Keratinocyte (primary cell): ENCODE measurements around the gene CCDC12.

Experiments
- CTCF ChIP-seq, 3 experiments: IDR thresholded peaks in 1 of 3; conservative IDR thresholded peaks in 1 of 3; optimal IDR thresholded peaks in 1 of 3; 2 replicates in 2 of 3; 3 replicates in 1 of 3; pipeline versions ENCODE3 to v1.5.1; 2011; ENCODE audit warnings: low read length in 3 of 3, mild to moderate bottlenecking in 3 of 3, moderate library complexity in 2 of 3, control low read depth in 1 of 3, inconsistent platforms in 1 of 3; ENCODE audit not compliant: insufficient read depth in 2 of 3; ENCODE audit errors: extremely low read depth in 1 of 3
- EZH2 ChIP-seq: IDR thresholded peaks from one replicate; pipeline ENCODE4 v1.6.1; 2012; ENCODE audit warnings: inconsistent platforms, mild to moderate bottlenecking, low read length, moderate library complexity

GRCh38 chr3:46968783-46969428 lies 7.6 kb downstream of the CCDC12 start:
- TF ChIP-seq CTCF (optimal IDR thresholded peaks at IDR 0.05 in 1 of 3, IDR thresholded peaks at IDR 0.05 in 1 of 3, conservative IDR thresholded peaks at IDR 0.05 in 1 of 3; ENCODE audit: extremely low read depth in 1 of 3, insufficient read depth in 2 of 3, low read length in 3 of 3) (no peak), EZH2 (no peak)
